H1 (cell line): ENCODE measurements around the gene EEF1AKMT3. TPM values are rescaled to one million over a fixed set of nuclear protein-coding genes. Genes with fewer than 3 reads are reported as not detected.
"Not testable (repeated sequence)": the region's sequence is repeated elsewhere in the genome, so short reads cannot be mapped to it uniquely, and the experiment has no call there.

ENCODE experiments used
- CTCF ChIA-PET: fragments of 300-600 bp; sonication (Branson Sonifier 250); formaldehyde crosslinking; loops from one replicate; lab custom pipeline; 2021; ENCODE audit not compliant: partially characterized antibody; lab: Charles Lee
- POLR2A ChIA-PET: fragments of 300-600 bp; sonication (Branson Sonifier 250); formaldehyde crosslinking; loops from one replicate; lab custom pipeline; 2021; ENCODE audit warnings: inconsistent platforms; ENCODE audit not compliant: partially characterized antibody; lab: Charles Lee
- DNase-seq, 2 experiments: peaks; one replicate each; pipeline versions ENCODE4 v3.0.0 to v3.0.0-alpha.2; 2010 to 2022; ENCODE audit warnings: low spot score in 2 of 2, low read depth in 1 of 2, mixed read lengths in 1 of 2
- FAIRE-seq: peaks from 2 replicates; lab custom pipeline; 2011; peaks lifted over from hg19 to GRCh38; lab: Jason Lieb, UNC
- H2AFZ ChIP-seq: 2 replicates; pipeline ENCODE4 v1.8.1; 2012; ENCODE audit warnings: low read length, inconsistent platforms
- H2AK5ac ChIP-seq: 2 replicates; pipeline ENCODE4 v1.6.1; 2013; ENCODE audit warnings: low read depth, low read length
- H2BK120ac ChIP-seq: replicated peaks from 2 replicates; pipeline ENCODE3; 2013; ENCODE audit warnings: low read depth, low read length, inconsistent platforms
- H2BK12ac ChIP-seq: 2 replicates; pipeline ENCODE4 v1.6.1; 2013; ENCODE audit warnings: low read depth, low read length
- H2BK15ac ChIP-seq: 2 replicates; pipeline ENCODE4 v1.6.1; 2013; ENCODE audit warnings: low read length
- H2BK20ac ChIP-seq: 2 replicates; pipeline ENCODE4 v1.6.1; 2013; ENCODE audit warnings: low read length
- H2BK5ac ChIP-seq: 2 replicates; pipeline ENCODE4 v1.6.1; 2013; ENCODE audit warnings: low read depth, low read length
- H3K14ac ChIP-seq: 2 replicates; pipeline ENCODE4 v1.6.1; 2013; ENCODE audit warnings: inconsistent platforms; ENCODE audit not compliant: insufficient read length
- H3K18ac ChIP-seq: 2 replicates; pipeline ENCODE4 v1.6.1; 2013; ENCODE audit warnings: low read length; ENCODE audit errors: extremely low read depth
- H3K23ac ChIP-seq: 2 replicates; pipeline ENCODE4 v1.6.1; 2013; ENCODE audit warnings: inconsistent platforms; ENCODE audit not compliant: insufficient read length
- H3K23me2 ChIP-seq: 2 replicates; pipeline ENCODE4 v1.6.1; 2013; ENCODE audit warnings: low read depth, low read length
- H3K27ac ChIP-seq: 2 replicates; pipeline ENCODE4 v1.6.1; 2011; ENCODE audit warnings: low read depth, low read length, inconsistent platforms
- H3K27me3 ChIP-seq, 4 experiments: replicated peaks in 1 of 4; 1 replicate in 1 of 4; 2 replicates in 3 of 4; pipeline versions ENCODE4 v1.6.1 to v1.8.1; 2011 to 2013; ENCODE audit warnings: low read length in 3 of 4, mild to moderate bottlenecking in 3 of 4, inconsistent platforms in 2 of 4, mixed read lengths in 2 of 4, moderate library complexity in 1 of 4; ENCODE audit not compliant: control insufficient read depth in 3 of 4, insufficient read depth in 3 of 4; ENCODE audit errors: extremely low read depth in 1 of 4
- H3K36me3 ChIP-seq, 4 experiments: 2 replicates each; pipeline versions ENCODE4 v1.6.1 to v1.8.1; 2011 to 2013; ENCODE audit warnings: mild to moderate bottlenecking in 4 of 4, low read length in 3 of 4, moderate library complexity in 2 of 4, control low read depth in 1 of 4, inconsistent platforms in 1 of 4; ENCODE audit not compliant: insufficient read depth in 4 of 4, control insufficient read depth in 2 of 4
- H3K4ac ChIP-seq: replicated peaks from 2 replicates; pipeline ENCODE3; 2013; ENCODE audit warnings: low read length, low read depth, mixed read lengths, inconsistent platforms; ENCODE audit not compliant: insufficient read length
- H3K4me1 ChIP-seq, 4 experiments: replicated peaks in 1 of 4; 1 replicate in 1 of 4; 2 replicates in 3 of 4; pipeline versions ENCODE4 v1.6.1 to v1.8.1; 2011 to 2013; ENCODE audit warnings: low read length in 3 of 4, inconsistent platforms in 2 of 4, mixed read lengths in 1 of 4; ENCODE audit not compliant: insufficient read depth in 4 of 4, control insufficient read depth in 3 of 4
- H3K4me2 ChIP-seq, 2 experiments: 2 replicates each; pipeline versions ENCODE4 v1.6.1 to v1.8.1; 2011 to 2013; ENCODE audit warnings: low read depth in 2 of 2, low read length in 2 of 2, control low read depth in 1 of 2, inconsistent platforms in 1 of 2, mild to moderate bottlenecking in 1 of 2; ENCODE audit not compliant: insufficient read depth in 1 of 2
- H3K4me3 ChIP-seq, 4 experiments: fragments of 200-600, 300-600 bp in 1 of 4; sonication (generic), shearing (Covaris generic), sonication (Bioruptor Twin) in 1 of 4; 2 replicates each; pipeline versions ENCODE4 v1.5.1 to v1.8.1; 2011 to 2016; ENCODE audit warnings: low read length in 4 of 4, low read depth in 3 of 4, control low read depth in 2 of 4, inconsistent platforms in 2 of 4, mild to moderate bottlenecking in 2 of 4, mixed read lengths in 1 of 4, moderate library complexity in 1 of 4; ENCODE audit not compliant: insufficient read depth in 2 of 4; ENCODE audit errors: extremely low read depth in 1 of 4
- H3K56ac ChIP-seq: replicated peaks from 2 replicates; pipeline ENCODE3; 2013; ENCODE audit warnings: low read depth, mild to moderate bottlenecking, mixed read lengths, low read length, inconsistent platforms; ENCODE audit not compliant: insufficient read length
- H3K79me1 ChIP-seq: 2 replicates; pipeline ENCODE4 v1.6.1; 2013; ENCODE audit warnings: low read depth, low read length, control low read depth
- H3K79me2 ChIP-seq, 2 experiments: 2 replicates each; pipeline versions ENCODE4 v1.6.1 to v1.8.1; 2012 to 2013; ENCODE audit warnings: low read length in 2 of 2, mild to moderate bottlenecking in 2 of 2, inconsistent platforms in 1 of 2; ENCODE audit not compliant: insufficient read depth in 2 of 2, control insufficient read depth in 1 of 2
- H3K9ac ChIP-seq, 4 experiments: replicated peaks in 1 of 4; 1 replicate in 1 of 4; 2 replicates in 3 of 4; pipeline versions ENCODE4 v1.6.1 to v1.8.1; 2011 to 2013; ENCODE audit warnings: low read depth in 3 of 4, low read length in 3 of 4, control low read depth in 2 of 4, mild to moderate bottlenecking in 2 of 4, moderate library complexity in 2 of 4, inconsistent platforms in 1 of 4; ENCODE audit errors: extremely low read depth in 1 of 4
- H3K9me3 ChIP-seq, 2 experiments: 2 replicates each; pipeline versions ENCODE4 v1.6.1 to v1.8.1; 2012 to 2013; ENCODE audit warnings: mild to moderate bottlenecking in 2 of 2, moderate library complexity in 2 of 2, control low read depth in 1 of 2, inconsistent platforms in 1 of 2, low read depth in 1 of 2, low read length in 1 of 2, mixed read lengths in 1 of 2; ENCODE audit not compliant: insufficient read depth in 2 of 2
- H4K20me1 ChIP-seq, 2 experiments: replicated peaks in 1 of 2; 2 replicates each; pipeline versions ENCODE3 to v1.8.1; 2011 to 2013; ENCODE audit warnings: inconsistent platforms in 2 of 2, low read length in 2 of 2, mild to moderate bottlenecking in 1 of 2; ENCODE audit not compliant: insufficient read depth in 2 of 2, control insufficient read depth in 1 of 2
- H4K5ac ChIP-seq: 2 replicates; pipeline ENCODE4 v1.6.1; 2013; ENCODE audit warnings: low read length, low read depth, mixed read lengths, inconsistent platforms; ENCODE audit not compliant: insufficient read length
- H4K8ac ChIP-seq: 2 replicates; pipeline ENCODE4 v1.8.0; 2013; ENCODE audit warnings: mild to moderate bottlenecking, moderate library complexity, low read length, inconsistent platforms; ENCODE audit not compliant: insufficient read depth; ENCODE audit errors: extremely low read depth
- H4K91ac ChIP-seq: replicated peaks from 2 replicates; pipeline ENCODE3; 2013; ENCODE audit warnings: low read length, mixed read lengths, inconsistent platforms; ENCODE audit not compliant: insufficient read length
- WGBS, 2 experiments: shearing (Covaris generic) in 1 of 2; methylation state at CpG; one replicate each; pipeline versions ENCODE4 v1.1.6 to v1.1.7; 2013 to 2015; ENCODE audit warnings: low lambda C conversion rate in 2 of 2, mixed read lengths in 2 of 2, inconsistent platforms in 1 of 2, low coverage in 1 of 2, missing lambda C conversion rate in 1 of 2; ENCODE audit not compliant: insufficient replicate concordance in 2 of 2, insufficient coverage in 1 of 2, insufficient read length in 1 of 2; ENCODE audit errors: extremely low coverage in 1 of 2, missing lambda C conversion rate in 1 of 2; 5-methylcytosine and 5-hydroxymethylcytosine counted together
- polyA plus RNA-seq, 7 experiments: library from polyadenylated mRNA; depleted of rRNA in 3 of 7; stranded (reverse) in 5 of 7; unstranded in 2 of 7; fragments of >200 nt in 5 of 7; fragments of 200-250 nt in 2 of 7; gene quantifications; 1 replicate in 5 of 7; 2 replicates in 1 of 7; 4 replicates in 1 of 7; pipeline versions ENCODE4 v1.2.1 to v1.2.3, GENCODE V29; 2011 to 2013; ENCODE audit warnings: missing spikeins in 2 of 7, mixed read lengths in 2 of 7
- total RNA-seq: library from RNA; stranded (reverse); fragmentation: NEBNext Ultra II Directional; extraction: Animal tissue kit (Norgen Biotek cat#: 25700); gene quantifications from 2 replicates; pipeline ENCODE4 v1.2.1, GENCODE V29; 2021

EEF1AKMT3 gene
- total and polyA plus RNA-seq, 2 of the 8 experiments (the other 6 are each of a cell fraction or from before 2014, with no cell fraction given): 3.1 to 4.4 TPM

DNA sequence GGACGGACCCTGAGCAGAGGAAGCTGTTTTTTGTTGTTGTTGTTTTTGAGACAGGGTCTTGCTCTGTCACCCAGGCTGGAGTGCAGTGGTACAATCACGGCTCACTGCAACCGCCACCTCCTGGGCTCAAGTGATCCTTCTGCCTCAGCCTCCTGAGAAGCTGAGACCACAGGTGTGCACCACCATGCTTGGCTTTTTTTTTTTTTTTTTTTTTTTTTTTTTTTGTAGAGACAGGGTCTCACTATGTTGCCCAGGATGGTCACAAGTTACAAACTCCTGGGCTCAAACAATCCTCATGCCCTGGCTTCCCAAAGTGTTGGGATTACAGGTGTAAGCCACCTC lies 45.5 kb downstream of the EEF1AKMT3 start:
- not testable (repeated sequence) for H4K20me1 ChIP-seq, H3K14ac ChIP-seq, H3K4ac ChIP-seq, H2BK5ac ChIP-seq, H2BK20ac ChIP-seq, H3K23me2 ChIP-seq, H3K4me2 ChIP-seq, H2BK15ac ChIP-seq, H2BK120ac ChIP-seq, H4K5ac ChIP-seq, H3K4me1 ChIP-seq, H3K9ac ChIP-seq, H4K91ac ChIP-seq, H2AK5ac ChIP-seq, FAIRE-seq, H3K23ac ChIP-seq, H3K27me3 ChIP-seq, H3K9me3 ChIP-seq, H3K4me3 ChIP-seq, H3K56ac ChIP-seq, H3K79me1 ChIP-seq, DNase-seq, H3K18ac ChIP-seq, H2AFZ ChIP-seq, H2BK12ac ChIP-seq, H3K79me2 ChIP-seq, H4K8ac ChIP-seq, H3K27ac ChIP-seq
- peaks cover 3 to 15% (median 7%) of the 10 kb centered on the region in 4 experiments; a peak in 5 of 8 replicates for H3K36me3 ChIP-seq
- CTCF ChIA-PET: interaction anchor here (0.6 to 10.4 kb wide), 8 partner anchors 12 to 87 kb away, joined by 3 to 146 read pairs (median 6); no protein-coding TSS in a partner anchor
- 78% methylated on average over 1 of the region's 3 CpGs; no CpG with 5 or more reads in 1 of the 2 experiments for WGBS, 2 experiments
- POLR2A ChIA-PET: interaction anchor here (0.8 to 9.6 kb wide), 11 partner anchors 9 to 85 kb away, joined by 3 to 71 read pairs (median 4); partner anchors contain the start of genes CTDSP2 and CYP27B1

DNA sequence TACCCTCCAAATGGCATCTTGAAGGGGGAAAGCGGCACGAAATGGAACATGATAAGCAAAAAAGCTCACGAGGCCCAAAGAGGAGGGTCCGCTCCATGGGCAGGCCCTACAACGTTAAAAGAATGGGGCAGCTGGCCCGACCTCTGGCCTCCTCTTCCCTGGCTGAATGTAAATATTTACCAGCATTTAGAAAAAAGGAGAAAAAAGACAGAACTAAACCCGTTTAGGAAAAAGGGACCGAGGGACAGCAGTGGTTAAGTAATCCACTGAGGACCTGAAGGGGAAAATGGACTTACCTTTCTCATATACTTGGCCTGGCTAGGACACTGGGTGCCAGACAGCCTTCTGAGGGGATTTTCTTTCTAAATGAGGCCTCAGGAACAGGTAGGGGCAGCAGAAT lies 47.7 kb downstream of the EEF1AKMT3 start:
- POLR2A ChIA-PET: interaction anchor here (0.9 to 9.6 kb wide), 4 partner anchors 10 to 52 kb away, joined by 3 to 71 read pairs (median 12); no protein-coding TSS in a partner anchor
- H4K20me1 ChIP-seq, H2BK15ac ChIP-seq, H3K9me3 ChIP-seq, FAIRE-seq, H3K27me3 ChIP-seq, H3K23me2 ChIP-seq, H2BK20ac ChIP-seq, H3K4me1 ChIP-seq, H3K79me2 ChIP-seq, H3K23ac ChIP-seq, H3K4me2 ChIP-seq, H3K4me3 ChIP-seq, H3K27ac ChIP-seq, H3K14ac ChIP-seq, H3K56ac ChIP-seq, H3K79me1 ChIP-seq, H4K5ac ChIP-seq, DNase-seq, H3K4ac ChIP-seq, H2BK5ac ChIP-seq, H2AK5ac ChIP-seq, H2BK120ac ChIP-seq, H4K91ac ChIP-seq, H4K8ac ChIP-seq, H2BK12ac ChIP-seq, H3K9ac ChIP-seq, H2AFZ ChIP-seq, H3K18ac ChIP-seq: not testable (repeated sequence)
- 86% methylated on average over 8 of the region's 8 CpGs; no CpG with 5 or more reads in 1 of the 2 experiments for WGBS, 2 experiments
- CTCF ChIA-PET: interaction anchor here (2.6 to 10.4 kb wide), 3 partner anchors 10 to 85 kb away, joined by 16 to 146 read pairs (median 105); no protein-coding TSS in a partner anchor
- peaks cover 19 to 36% (median 27%) of the 10 kb centered on the region in 4 experiments for H3K36me3 ChIP-seq
